HK-2 (cell line): ENCODE data around the gene CKMT1B.
"Not testable (repeated sequence)": the region's sequence is repeated elsewhere in the genome, so short reads cannot be mapped to it uniquely, and the experiment has no call there.

Experiments used
- DNase-seq: peaks from one replicate; pipeline ENCODE4 v3.0.0-alpha.2; 2018; ENCODE audit not compliant: unreplicated experiment

Gene CKMT1B

GRCh38 chr15:43593328-43594190, at the start of gene CKMT1B:
Gene CKMT1B, plus strand, starts transcription at chr15:43594027. Its CDS starts 192 bp downstream, at chr15:43594219.
- not testable (repeated sequence) for DNase-seq

- no peak for DNase-seq
Measured at GRCh38 chr15:43544266-43544665, 49.6 kb upstream of the CKMT1B start.

GRCh38 chr15:43545426-43545825, 48.4 kb upstream of the CKMT1B start:
- DNase-seq, result no peak

GRCh38 chr15:43547539-43547938, 46.3 kb upstream of the CKMT1B start:
- no peak for DNase-seq

GRCh38 chr15:43550527-43551363, 43.1 kb upstream of the CKMT1B start:
- DNase-seq, result no peak

GRCh38 chr15:43552256-43552655, 41.6 kb upstream of the CKMT1B start:
- DNase-seq, result no peak

GRCh38 chr15:43552986-43553385, 40.8 kb upstream of the CKMT1B start:
- no peak for DNase-seq

- not testable (repeated sequence) for DNase-seq
Measured at GRCh38 chr15:43562753-43563152, 31.1 kb upstream of the CKMT1B start.

- not testable (repeated sequence) for DNase-seq
Measured at GRCh38 chr15:43563793-43564192, 30.0 kb upstream of the CKMT1B start.

GRCh38 chr15:43566615-43567014, 27.2 kb upstream of the CKMT1B start:
- DNase-seq, result not testable (repeated sequence)

GRCh38 chr15:43574607-43575006, 19.2 kb upstream of the CKMT1B start:
- not testable (repeated sequence) for DNase-seq

GRCh38 chr15:43589778-43590466, 3.9 kb upstream of the CKMT1B start, which contains the start of gene PPIP5K1:
Gene PPIP5K1, minus strand, starts transcription at chr15:43590208. Its CDS starts 5,704 bp downstream, at chr15:43584504.
- DNase-seq, result not testable (repeated sequence)

- not testable (repeated sequence) for DNase-seq
Measured at GRCh38 chr15:43592841-43593240, 986 bp upstream of the CKMT1B start.

- DNase-seq, result not testable (repeated sequence)
Measured at GRCh38 chr15:43599131-43599530, 5.3 kb downstream of the CKMT1B start.

- DNase-seq, result not testable (repeated sequence)
Measured at GRCh38 chr15:43600200-43600599, 6.4 kb downstream of the CKMT1B start.

- peak; percentile 7 for DNase-seq
Measured at GRCh38 chr15:43602233-43602632, 8.4 kb downstream of the CKMT1B start.

- not testable (repeated sequence) for DNase-seq
Measured at GRCh38 chr15:43617750-43618149, 23.9 kb downstream of the CKMT1B start.

- DNase-seq, result not testable (repeated sequence)
Measured at GRCh38 chr15:43618700-43619099, 24.9 kb downstream of the CKMT1B start, which contains the start of gene STRC. Gene STRC, minus strand, starts transcription at chr15:43618800. Its CDS starts 78 bp downstream, at chr15:43618722.

GRCh38 chr15:43622068-43622799, 28.4 kb downstream of the CKMT1B start:
- DNase-seq, result not testable (repeated sequence)

GRCh38 chr15:43625106-43625505, 31.3 kb downstream of the CKMT1B start:
- no peak for DNase-seq

- not testable (repeated sequence) for DNase-seq
Measured at GRCh38 chr15:43626937-43627336, 33.1 kb downstream of the CKMT1B start.
